HG02763 (cell line): ENCODE measurements around the gene MEOX1.
"Not testable (repeated sequence)": the region's sequence is repeated elsewhere in the genome, so short reads cannot be mapped to it uniquely, and the experiment has no call there.

Experiments
- ATAC-seq: cut with Tn5 transposase; IDR thresholded peaks from one replicate; pipeline ENCODE4 v1.9.1; 2021; ENCODE audit warnings: mild to moderate bottlenecking, moderate library complexity; ENCODE audit not compliant: unreplicated experiment

The MEOX1 gene

GRCh38 chr17:43619705-43620104 is 42.0 kb downstream of the MEOX1 start:
- ATAC-seq: no peak

GRCh38 chr17:43618276-43618675 is 43.4 kb downstream of the MEOX1 start:
- ATAC-seq: no peak

- no peak for ATAC-seq
Observed at GRCh38 chr17:43616852-43617251, 44.9 kb downstream of the MEOX1 start.

GRCh38 chr17:43616421-43616820 is 45.3 kb downstream of the MEOX1 start:
- ATAC-seq: no peak

- ATAC-seq: no peak
Observed at GRCh38 chr17:43616029-43616351, 45.7 kb downstream of the MEOX1 start.

- ATAC-seq: no peak
Observed at GRCh38 chr17:43615330-43616028, 46.2 kb downstream of the MEOX1 start.

GRCh38 chr17:43614561-43614960 is 47.2 kb downstream of the MEOX1 start:
- no peak for ATAC-seq

- no peak for ATAC-seq
Observed at GRCh38 chr17:43613917-43614316, 47.8 kb downstream of the MEOX1 start.

- ATAC-seq: no peak
Observed at GRCh38 chr17:43612515-43612914, 49.2 kb downstream of the MEOX1 start.

GRCh38 chr17:43611230-43611969 is 50.3 kb downstream of the MEOX1 start:
- no peak for ATAC-seq

- no peak for ATAC-seq
Observed at GRCh38 chr17:43609613-43610385, 51.9 kb downstream of the MEOX1 start.

GRCh38 chr17:43608313-43608712 is 53.4 kb downstream of the MEOX1 start:
- ATAC-seq: no peak

- no peak for ATAC-seq
Observed at GRCh38 chr17:43604549-43604948, 57.2 kb downstream of the MEOX1 start.

GRCh38 chr17:43603321-43603720 is 58.4 kb downstream of the MEOX1 start:
- ATAC-seq: no peak

GRCh38 chr17:43602556-43602955 is 59.2 kb downstream of the MEOX1 start:
- ATAC-seq: not testable (repeated sequence)

- ATAC-seq: no peak
Observed at GRCh38 chr17:43601280-43602039, 60.3 kb downstream of the MEOX1 start.

- ATAC-seq: no peak
Observed at GRCh38 chr17:43599835-43600234, 61.9 kb downstream of the MEOX1 start.

- no peak for ATAC-seq
Observed at GRCh38 chr17:43599046-43599395, 62.7 kb downstream of the MEOX1 start.

- ATAC-seq: no peak
Observed at GRCh38 chr17:43598357-43599045, 63.2 kb downstream of the MEOX1 start.

GRCh38 chr17:43597624-43598356 is 63.9 kb downstream of the MEOX1 start:
- ATAC-seq: no peak
